CD4-positive, alpha-beta T cell treated with Interferon gamma for 1 hour (primary cell): Measurements from ENCODE around the gene CCDC157.
"Not testable (repeated sequence)": the region's sequence is repeated elsewhere in the genome, so short reads cannot be mapped to it uniquely, and the experiment has no call there.

Experiments used
- DNase-seq: peaks from one replicate; pipeline ENCODE4 v3.0.0-alpha.2; 2020

The CCDC157 gene

GRCh38 chr22:30392661-30393321 is 36.0 kb downstream of the CCDC157 start:
- no peak for DNase-seq

DNA sequence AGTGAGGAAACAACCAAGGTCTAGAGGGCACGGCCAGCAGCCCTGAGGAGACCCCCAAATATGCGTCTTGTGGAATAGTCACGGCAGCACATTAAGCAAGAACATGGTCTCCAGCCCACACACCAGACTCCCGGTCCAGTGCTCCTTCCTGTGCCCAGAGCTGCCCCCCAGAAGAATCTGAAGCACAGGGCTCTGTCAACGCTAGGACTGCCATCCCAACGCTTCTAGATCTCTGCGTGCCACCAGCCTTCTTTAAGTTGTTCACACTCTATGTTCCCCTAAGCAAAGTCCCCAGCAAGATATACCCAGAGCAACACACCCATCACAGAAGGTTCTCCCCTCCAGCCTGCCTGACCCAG is 36.5 kb downstream of the CCDC157 start:
- no peak for DNase-seq

DNA sequence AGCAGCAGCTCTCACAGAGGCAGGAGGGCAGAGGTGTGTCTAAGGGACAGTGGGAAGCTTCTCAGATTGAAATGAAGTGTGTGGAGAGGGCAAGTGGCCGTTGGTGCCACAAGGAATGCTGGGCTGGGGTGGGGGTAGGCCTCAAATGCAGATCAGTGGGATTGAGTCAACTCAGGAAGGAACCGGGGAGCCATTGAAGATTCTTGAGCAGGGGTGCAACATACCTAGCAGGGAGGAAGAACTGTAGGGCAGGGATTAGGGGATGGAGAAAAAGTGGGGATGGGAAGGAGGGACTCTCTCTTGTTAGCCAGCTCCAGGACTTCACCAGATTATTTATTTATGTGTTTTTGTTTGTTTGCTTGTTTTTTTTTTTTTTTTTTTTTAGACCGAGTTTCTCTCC is 37.1 kb downstream of the CCDC157 start:
- DNase-seq: no peak

DNA sequence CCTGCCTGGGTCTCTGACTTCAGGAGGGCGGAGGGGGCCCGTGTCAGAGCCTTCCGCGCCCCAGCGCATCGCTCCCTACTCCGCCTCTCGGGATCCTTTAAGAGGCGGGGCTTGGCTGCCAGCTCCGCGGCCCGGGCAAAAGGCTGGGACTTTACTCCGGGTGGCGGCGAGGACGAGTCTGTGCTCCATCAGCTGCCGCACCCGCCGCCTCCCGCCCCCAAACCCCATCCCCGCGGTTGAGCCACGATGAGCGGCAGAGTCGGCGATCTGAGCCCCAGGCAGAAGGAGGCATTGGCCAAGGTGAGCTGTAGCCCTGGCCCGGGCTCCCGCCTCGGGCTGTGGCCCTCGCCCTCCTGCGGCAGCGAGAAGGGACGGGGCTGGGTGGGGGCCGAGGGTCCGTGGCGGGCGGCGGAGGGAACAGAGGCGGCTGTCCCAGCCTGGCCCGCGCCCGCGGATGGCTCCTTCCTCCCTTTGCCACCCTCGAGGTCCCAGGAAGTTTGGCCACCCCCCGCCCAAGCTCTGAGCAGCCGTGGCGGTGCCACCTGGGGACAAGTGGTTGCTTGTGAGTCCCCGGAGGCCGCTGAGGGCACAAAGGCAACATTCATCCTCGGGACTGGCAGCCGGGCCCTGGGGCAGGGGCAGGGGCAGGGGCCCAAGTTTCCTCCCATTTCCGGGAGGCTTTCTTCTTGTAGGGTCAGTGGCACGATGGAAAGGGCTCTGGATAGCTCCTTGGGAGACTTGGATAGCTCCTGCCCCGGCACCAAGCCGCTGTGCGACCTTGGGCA is 40.3 kb downstream of the CCDC157 start, which contains the start of gene SEC14L2:
Gene SEC14L2 (plus strand): TSS at position 148 of the 785 bp plus-strand sequence. CDS start 99 bp downstream, at position 247.
- peak; percentile 50 for DNase-seq

GRCh38 chr22:30397656-30398635 is 41.1 kb downstream of the CCDC157 start:
- no peak for DNase-seq

DNA sequence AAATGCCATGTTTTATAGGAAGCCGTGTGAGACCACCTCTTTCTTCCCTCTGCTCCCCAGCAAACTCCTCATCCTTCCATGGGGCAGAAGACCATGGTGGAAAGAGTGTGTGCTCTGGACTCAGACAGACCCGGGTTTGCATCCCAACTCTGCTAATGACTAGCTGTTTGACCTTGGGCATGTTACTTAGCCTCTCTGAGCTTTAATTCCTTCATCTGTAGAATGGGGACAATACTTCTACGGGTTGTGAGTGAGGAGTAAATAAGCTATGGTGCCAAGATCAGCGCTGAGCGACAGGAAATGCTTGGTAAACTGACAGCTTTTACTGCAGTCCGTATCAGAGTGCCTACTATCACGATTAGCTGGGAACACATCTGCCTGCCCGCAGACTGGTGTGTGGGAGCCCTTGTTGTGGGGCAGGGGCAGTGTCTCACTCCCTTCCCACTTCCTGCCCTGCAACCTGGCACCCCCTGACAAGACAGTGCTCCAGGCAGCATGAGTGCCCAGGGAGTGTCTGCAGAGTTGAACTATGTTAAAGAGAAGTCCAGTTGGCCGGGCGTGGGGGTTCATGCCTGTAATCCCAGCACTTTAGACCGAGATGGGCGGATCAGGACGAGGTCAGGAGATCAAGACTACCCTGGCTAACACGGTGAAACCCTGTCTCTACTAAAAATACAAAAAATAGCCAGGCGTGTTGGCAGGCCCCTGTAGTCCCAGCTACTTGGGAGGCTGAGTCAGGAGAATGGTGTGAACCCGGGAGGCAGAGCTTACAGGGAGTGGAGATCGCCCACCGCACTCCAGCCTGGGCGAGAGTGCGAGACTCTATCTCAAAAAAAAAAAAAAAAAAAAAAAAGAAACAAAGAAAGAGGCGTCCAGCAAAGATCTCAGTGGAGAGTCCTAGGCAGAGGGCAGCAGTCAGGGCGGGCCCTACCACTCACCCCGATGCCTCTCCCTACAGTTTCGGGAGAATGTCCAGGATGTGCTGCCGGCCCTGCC is 42.2 kb downstream of the CCDC157 start:
- DNase-seq: no peak

GRCh38 chr22:30399718-30400117 is 42.9 kb downstream of the CCDC157 start:
- no peak for DNase-seq

DNA sequence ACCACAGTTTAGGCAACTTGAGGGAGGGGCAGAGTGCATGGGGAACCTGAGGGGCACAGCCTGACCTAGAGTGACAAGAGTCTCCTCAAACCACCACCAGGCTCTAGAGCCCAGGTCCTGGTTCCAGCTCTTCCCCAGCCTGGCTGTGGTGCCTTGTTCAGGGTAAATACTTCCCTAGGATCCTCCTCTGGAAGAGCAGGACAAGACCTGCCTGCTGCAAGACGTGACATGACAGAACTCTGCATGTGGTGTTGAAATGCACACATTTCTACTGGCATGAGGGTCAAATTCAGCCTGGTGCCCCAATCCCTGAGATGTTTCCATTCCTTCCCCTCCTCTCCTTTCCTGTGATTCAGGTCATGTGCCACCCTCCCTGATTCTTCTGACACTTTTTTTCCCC is 43.4 kb downstream of the CCDC157 start:
- DNase-seq: no peak

DNA sequence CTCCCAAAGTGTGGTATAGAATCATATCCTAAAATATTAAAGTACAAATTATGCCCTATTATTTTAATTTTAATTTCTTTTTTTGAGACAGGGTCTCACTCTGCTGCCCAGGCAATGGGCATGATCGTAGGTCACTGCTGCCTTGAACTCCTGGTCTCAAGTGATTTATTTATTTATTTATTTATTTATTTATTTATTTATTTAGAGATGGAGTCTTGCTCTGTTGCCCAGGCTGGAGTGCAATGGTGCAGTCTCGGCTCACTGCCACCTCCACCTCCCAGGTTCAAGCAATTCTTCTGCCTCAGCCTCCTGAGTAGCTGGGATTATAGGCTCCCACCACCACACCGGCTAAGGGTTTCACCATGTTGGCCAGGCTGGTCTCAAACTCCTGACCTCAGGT is 44.2 kb downstream of the CCDC157 start:
- DNase-seq: not testable (repeated sequence)

GRCh38 chr22:30402028-30402765 is 45.4 kb downstream of the CCDC157 start:
- no peak for DNase-seq

GRCh38 chr22:30402766-30403104 is 45.9 kb downstream of the CCDC157 start:
- DNase-seq: not testable (repeated sequence)

DNA sequence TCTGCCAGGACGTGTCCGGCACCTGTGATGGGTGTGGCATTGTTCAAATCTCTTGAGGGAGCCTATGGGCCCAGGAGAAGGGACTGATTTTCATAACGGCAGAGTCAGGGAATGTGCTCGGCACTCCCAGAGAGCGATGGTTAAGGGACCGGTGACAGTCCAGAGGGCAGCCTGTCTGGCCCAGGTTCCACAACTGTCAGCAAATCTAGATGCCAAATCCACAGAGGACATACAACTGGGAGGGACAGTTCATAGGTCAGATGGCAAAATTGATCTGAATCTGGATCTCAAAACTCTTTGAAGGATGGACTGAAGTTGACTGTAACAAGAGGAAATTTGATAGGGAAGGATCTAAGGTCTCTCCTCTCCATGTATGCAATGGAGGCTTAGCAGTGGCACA is 47.5 kb downstream of the CCDC157 start:
- DNase-seq: no peak

DNA sequence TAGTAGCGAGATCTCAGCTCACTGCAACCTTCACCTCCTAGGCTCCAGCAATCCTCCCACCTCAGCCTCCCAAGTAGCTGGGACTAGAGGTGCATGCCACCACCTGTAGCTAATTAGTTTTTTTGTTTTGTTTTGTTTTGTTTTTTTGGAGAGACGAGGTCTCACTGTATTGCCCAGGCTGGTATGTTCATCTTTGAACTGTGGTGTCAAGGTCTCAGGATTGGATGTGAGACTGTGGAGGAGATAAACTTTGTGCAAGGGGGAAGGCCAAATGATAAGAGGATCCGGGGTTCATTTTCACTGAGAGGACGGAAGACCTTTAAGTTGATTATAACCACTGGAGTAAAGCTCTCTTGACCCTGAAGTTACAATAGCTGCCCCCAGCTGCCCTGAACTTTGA is 48.9 kb downstream of the CCDC157 start:
- DNase-seq: no peak

DNA sequence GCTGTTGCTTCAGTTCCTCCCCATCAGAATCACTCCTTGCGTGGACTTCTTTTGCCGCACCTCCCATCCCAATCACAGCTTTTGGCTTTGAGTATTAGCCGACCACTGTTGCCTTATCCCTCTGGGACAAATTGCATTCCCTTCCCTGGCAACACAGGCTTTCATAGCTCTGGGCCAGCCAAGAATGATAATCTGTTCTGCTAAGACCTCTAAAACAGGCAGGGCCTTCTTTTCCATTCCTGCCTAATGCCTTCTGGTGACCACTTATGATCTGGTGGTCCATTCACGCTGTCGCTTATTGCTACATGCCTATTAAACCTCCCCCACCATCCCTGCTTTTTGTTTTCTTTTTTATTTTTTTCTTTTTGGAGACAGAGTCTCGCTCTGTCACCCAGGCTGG is 49.6 kb downstream of the CCDC157 start:
- no peak for DNase-seq

- DNase-seq: no peak
Observed at GRCh38 chr22:30408388-30409102, 51.7 kb downstream of the CCDC157 start.

GRCh38 chr22:30411780-30412179 is 55.0 kb downstream of the CCDC157 start:
- no peak for DNase-seq

DNA sequence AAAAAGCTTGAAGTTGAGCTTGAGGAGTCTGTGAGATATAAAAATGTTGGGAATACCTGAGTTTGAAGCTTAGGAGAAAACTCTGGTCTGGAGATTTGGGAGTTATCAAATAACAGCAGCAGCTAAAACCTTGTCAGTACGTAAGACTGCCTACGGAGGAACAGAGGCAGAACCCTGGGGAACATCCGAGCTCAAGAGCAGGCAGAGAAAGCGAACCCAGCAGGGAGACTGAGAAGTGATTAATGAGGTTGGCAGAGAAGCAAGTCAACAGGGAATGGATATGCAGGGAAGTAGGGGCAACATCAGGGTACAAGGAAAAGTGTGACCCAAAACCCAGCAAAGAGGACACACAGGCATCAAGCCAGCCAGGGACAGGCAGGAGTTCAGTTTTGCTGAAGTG is 56.2 kb downstream of the CCDC157 start:
- DNase-seq: no peak

DNA sequence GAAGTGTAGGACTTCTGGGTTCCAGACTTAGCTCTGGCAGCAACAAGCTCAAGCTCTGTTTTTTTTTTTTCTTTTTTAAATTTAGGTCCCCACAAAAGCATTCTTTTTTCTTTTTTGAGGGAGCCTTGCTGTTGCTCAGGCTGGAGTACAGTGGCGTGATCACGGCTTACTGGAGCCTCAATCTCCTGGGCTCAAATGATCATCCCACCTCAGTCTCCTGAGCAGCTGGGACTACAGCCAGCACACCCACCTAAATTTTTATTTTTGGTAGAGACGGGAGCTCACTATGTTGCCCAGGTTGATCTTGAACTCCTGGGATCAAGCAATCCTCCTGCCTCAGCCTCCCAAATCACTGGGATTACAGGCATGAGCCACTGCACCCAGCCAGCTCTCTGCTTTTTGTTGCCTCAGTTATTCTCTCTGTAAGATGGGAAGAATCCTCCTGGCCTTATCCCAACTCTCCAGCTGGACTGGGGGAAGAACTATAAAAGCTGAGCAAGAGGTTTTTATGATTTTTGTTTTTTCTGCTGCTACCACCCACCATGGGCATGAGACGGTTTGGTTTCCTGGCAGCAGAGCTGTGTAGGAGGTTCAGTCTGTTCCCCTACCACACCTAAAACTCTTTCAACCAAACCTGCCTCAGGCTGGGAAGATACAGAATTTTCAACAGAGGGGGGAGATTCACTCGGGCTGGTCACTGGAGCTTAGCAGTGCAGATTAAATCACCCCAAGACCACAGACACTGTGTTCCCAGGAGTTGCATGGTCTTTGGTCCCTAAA is 57.1 kb downstream of the CCDC157 start:
- no peak for DNase-seq

GRCh38 chr22:30414525-30415047 is 57.8 kb downstream of the CCDC157 start:
- DNase-seq: no peak

DNA sequence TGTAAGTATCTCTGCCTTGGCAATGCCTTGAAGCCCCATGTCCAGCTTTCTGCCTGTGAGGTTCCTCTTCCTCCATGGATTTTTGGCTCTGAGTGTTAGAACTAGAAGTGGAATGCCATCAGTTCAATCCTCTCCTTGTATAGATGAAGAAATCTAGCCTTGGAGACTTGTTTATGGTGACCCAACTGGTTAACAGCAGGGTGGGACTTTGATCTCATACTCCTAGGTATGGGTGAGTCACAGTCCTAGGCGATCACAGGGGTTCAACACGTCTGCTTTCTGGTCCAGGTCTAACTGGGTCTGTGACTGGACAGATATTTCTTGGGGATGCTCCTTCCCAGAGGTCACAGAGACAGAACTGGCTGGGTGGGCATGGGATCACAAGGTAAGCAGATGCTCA is 59.6 kb downstream of the CCDC157 start:
- no peak for DNase-seq
